Endothelial cell (in vitro differentiated cells): ENCODE measurements around the gene CDKAL1. TPM values are rescaled to one million over a fixed set of nuclear protein-coding genes. Genes with fewer than 3 reads are reported as not detected.

Experiments
- DNase-seq: peaks from one replicate; pipeline ENCODE4 v3.0.0; 2021; ENCODE audit warnings: low spot score
- H3K27ac Mint-ChIP-seq: one replicate; pipeline ENCODE4 v1.8.0; 2021; ENCODE audit warnings: mixed read lengths, inconsistent platforms; ENCODE audit not compliant: unreplicated experiment
- H3K27me3 Mint-ChIP-seq: one replicate; pipeline ENCODE4 v1.8.0; 2021; ENCODE audit warnings: mild to moderate bottlenecking, moderate library complexity, mixed read lengths, inconsistent platforms; ENCODE audit not compliant: unreplicated experiment
- H3K36me3 Mint-ChIP-seq: one replicate; pipeline ENCODE4 v1.8.0; 2021; ENCODE audit warnings: mild to moderate bottlenecking, low read depth, mixed read lengths, inconsistent platforms; ENCODE audit not compliant: unreplicated experiment
- H3K4me1 Mint-ChIP-seq: one replicate; pipeline ENCODE4 v1.8.0; 2021; ENCODE audit warnings: mild to moderate bottlenecking, mixed read lengths, inconsistent platforms; ENCODE audit not compliant: unreplicated experiment
- H3K4me3 Mint-ChIP-seq: one replicate; pipeline ENCODE4 v1.8.0; 2021; ENCODE audit warnings: mild to moderate bottlenecking, mixed read lengths, inconsistent platforms; ENCODE audit not compliant: unreplicated experiment
- H3K9me3 Mint-ChIP-seq: one replicate; pipeline ENCODE4 v1.8.0; 2021; ENCODE audit warnings: mixed read lengths, inconsistent platforms; ENCODE audit not compliant: unreplicated experiment
- CTCF ChIP-seq: fragments of 200-600 bp; sonication (generic); IDR thresholded peaks from one replicate; pipeline ENCODE4 v1.5.0; 2021; ENCODE audit warnings: antibody characterized with exemption; ENCODE audit not compliant: unreplicated experiment
- total RNA-seq: library from RNA; stranded (reverse); fragmentation: NEBNext Ultra II Directional; extraction: Animal tissue kit (Norgen Biotek cat#: 25700); gene quantifications from one replicate; pipeline ENCODE4 v1.2.1, GENCODE V29; 2021; ENCODE audit not compliant: unreplicated experiment

Gene CDKAL1
- total RNA-seq, 1 donor from 2014 or later = 43.9 TPM

GRCh38 chr6:20833881-20834515, 299.7 kb downstream of the CDKAL1 start:
- no peak for DNase-seq
- Mint-ChIP-seq H3K9me3 (no peaks in the 10 kb centered on the region), H3K4me3 (no peak overlapping the region), H3K27me3 (peaks cover 1% of the 10 kb centered on the region), H3K4me1 (peaks cover 24% of the 10 kb centered on the region), H3K36me3 (no peaks in the 10 kb centered on the region), H3K27ac (no peak overlapping the region)
- no peak for TF ChIP-seq CTCF

GRCh38 chr6:20835315-20836010, 301.2 kb downstream of the CDKAL1 start:
- no peak for DNase-seq
- Mint-ChIP-seq H3K27ac (peak overlapping the region; percentile 15), H3K36me3 (no peaks in the 10 kb centered on the region)

GRCh38 chr6:20837189-20837588, 302.9 kb downstream of the CDKAL1 start:
- no peaks in the 10 kb centered on the region for H3K36me3 Mint-ChIP-seq
- no peak for DNase-seq
- peaks cover 1% of the 10 kb centered on the region for H3K27me3 Mint-ChIP-seq
- TF ChIP-seq CTCF = no peak
- H3K9me3 Mint-ChIP-seq = no peaks in the 10 kb centered on the region
- peak overlapping the region; percentile 34 for H3K27ac Mint-ChIP-seq
- H3K4me3 Mint-ChIP-seq = no peak overlapping the region
- peaks cover 36% of the 10 kb centered on the region for H3K4me1 Mint-ChIP-seq

More at GRCh38 chr6:20835315-20836010, 301.2 kb downstream of the CDKAL1 start:
- no peak for TF ChIP-seq CTCF
- Mint-ChIP-seq H3K4me1 (peaks cover 36% of the 10 kb centered on the region), H3K27me3 (peaks cover 1% of the 10 kb centered on the region), H3K4me3 (no peak overlapping the region), H3K9me3 (no peaks in the 10 kb centered on the region)

- no peaks in the 10 kb centered on the region for H3K9me3 Mint-ChIP-seq
- H3K27ac Mint-ChIP-seq = peak overlapping the region; percentile 33
- H3K36me3 Mint-ChIP-seq = no peaks in the 10 kb centered on the region
- no peak for TF ChIP-seq CTCF
- H3K27me3 Mint-ChIP-seq = peaks cover 1% of the 10 kb centered on the region
- peaks cover 36% of the 10 kb centered on the region for H3K4me1 Mint-ChIP-seq
- no peak for DNase-seq
- no peak overlapping the region for H3K4me3 Mint-ChIP-seq
Observed at GRCh38 chr6:20838113-20838512, 303.9 kb downstream of the CDKAL1 start.

GRCh38 chr6:20839630-20840029, 305.4 kb downstream of the CDKAL1 start:
- no peak overlapping the region for H3K4me3 Mint-ChIP-seq
- H3K4me1 Mint-ChIP-seq = peaks cover 31% of the 10 kb centered on the region
- peaks cover 3% of the 10 kb centered on the region for H3K27me3 Mint-ChIP-seq
- no peak for TF ChIP-seq CTCF
- H3K9me3 Mint-ChIP-seq = no peaks in the 10 kb centered on the region
- H3K36me3 Mint-ChIP-seq = no peaks in the 10 kb centered on the region
- no peak for DNase-seq
- H3K27ac Mint-ChIP-seq = peak overlapping the region; percentile 80
